ENCODE measurements around the gene OXT.

Gene OXT

GRCh38 chr20:3085571-3086072 is 14.2 kb downstream of the OXT start:
- DNase-seq (ENCODE audit: low spot score), result no peak

- no peak for DNase-seq (ENCODE audit: low spot score)
Observed at GRCh38 chr20:3088031-3088430, 16.6 kb downstream of the OXT start.

GRCh38 chr20:3090565-3090964 is 19.1 kb downstream of the OXT start:
- no peak for DNase-seq (ENCODE audit: low spot score)

GRCh38 chr20:3092611-3093379 is 21.4 kb downstream of the OXT start:
- DNase-seq (ENCODE audit: low spot score), result no peak

- no peak for DNase-seq (ENCODE audit: low spot score)
Observed at GRCh38 chr20:3093861-3094361, 22.5 kb downstream of the OXT start.

GRCh38 chr20:3094848-3095629 is 23.6 kb downstream of the OXT start:
- DNase-seq (ENCODE audit: low spot score), result no peak

- DNase-seq (ENCODE audit: low spot score), result no peak
Observed at GRCh38 chr20:3100480-3100879, 29.1 kb downstream of the OXT start.

- no peak for DNase-seq (ENCODE audit: low spot score)
Observed at GRCh38 chr20:3101251-3101650, 29.8 kb downstream of the OXT start.

- no peak for DNase-seq (ENCODE audit: low spot score)
Observed at GRCh38 chr20:3101737-3102574, 30.5 kb downstream of the OXT start.

GRCh38 chr20:3102575-3103368 is 31.4 kb downstream of the OXT start:
- DNase-seq (ENCODE audit: low spot score), result no peak

- no peak for DNase-seq (ENCODE audit: low spot score)
Observed at GRCh38 chr20:3103369-3104032, 32.1 kb downstream of the OXT start.

- DNase-seq (ENCODE audit: low spot score), result no peak
Observed at GRCh38 chr20:3105256-3106137, 34.1 kb downstream of the OXT start.

- no peak for DNase-seq (ENCODE audit: low spot score)
Observed at GRCh38 chr20:3106185-3106584, 34.8 kb downstream of the OXT start.

GRCh38 chr20:3106658-3107463 is 35.4 kb downstream of the OXT start:
- DNase-seq (ENCODE audit: low spot score), result no peak

- DNase-seq (ENCODE audit: low spot score), result no peak
Observed at GRCh38 chr20:3107464-3108025, 36.1 kb downstream of the OXT start.

GRCh38 chr20:3109350-3110302 is 38.2 kb downstream of the OXT start:
- DNase-seq (ENCODE audit: low spot score), result no peak

GRCh38 chr20:3111507-3111906 is 40.1 kb downstream of the OXT start:
- DNase-seq (ENCODE audit: low spot score), result no peak

Data from AG08395 (cell line).